GM15510 (cell line): ENCODE data around the gene KRTAP19-7.

Experiments used
- POLR2A ChIP-seq: IDR thresholded peaks from 3 replicates; pipeline ENCODE4 v1.6.1; 2011; ENCODE audit warnings: borderline replicate concordance; ENCODE audit not compliant: insufficient read length; ENCODE audit errors: extremely low read depth

Gene KRTAP19-7, protein sequence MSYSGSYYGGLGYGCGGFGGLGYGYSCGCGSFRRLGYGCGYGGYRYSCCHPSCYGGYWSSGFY

DNA sequence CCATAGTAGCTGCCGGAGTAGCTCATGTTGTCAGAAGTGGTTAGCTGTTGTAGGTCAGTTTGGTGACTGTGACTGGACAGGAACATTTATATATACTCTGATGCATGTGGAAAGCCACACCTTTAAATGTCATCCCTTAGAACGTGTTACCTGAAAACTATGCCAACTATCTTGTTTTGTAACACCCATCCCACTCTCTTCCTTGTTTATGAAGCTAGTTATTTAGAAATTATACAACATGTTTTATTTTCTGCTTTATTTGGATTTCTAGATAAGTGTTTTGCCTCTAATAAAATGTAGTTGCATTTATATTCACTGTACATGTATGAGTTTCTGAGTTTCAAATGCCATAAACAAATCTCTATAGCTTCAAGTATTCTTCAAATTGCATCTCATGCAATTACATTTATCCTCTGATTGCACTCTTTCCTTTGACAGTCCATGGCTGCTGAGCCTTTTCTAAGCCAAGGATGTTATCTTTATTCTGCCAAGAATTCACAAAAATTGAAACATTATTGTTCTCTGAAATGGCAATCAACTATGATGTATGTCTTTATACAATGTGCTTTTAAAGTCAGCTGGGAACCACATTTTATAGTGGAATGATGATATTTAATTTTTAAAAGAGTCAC, at the start of gene KRTAP19-7:
KRTAP19-7 (minus strand) TSS at position 51 of the 632 bp plus-strand sequence; CDS start at position 26, 25 bp downstream.
- TF ChIP-seq POLR2A, result no peak

DNA sequence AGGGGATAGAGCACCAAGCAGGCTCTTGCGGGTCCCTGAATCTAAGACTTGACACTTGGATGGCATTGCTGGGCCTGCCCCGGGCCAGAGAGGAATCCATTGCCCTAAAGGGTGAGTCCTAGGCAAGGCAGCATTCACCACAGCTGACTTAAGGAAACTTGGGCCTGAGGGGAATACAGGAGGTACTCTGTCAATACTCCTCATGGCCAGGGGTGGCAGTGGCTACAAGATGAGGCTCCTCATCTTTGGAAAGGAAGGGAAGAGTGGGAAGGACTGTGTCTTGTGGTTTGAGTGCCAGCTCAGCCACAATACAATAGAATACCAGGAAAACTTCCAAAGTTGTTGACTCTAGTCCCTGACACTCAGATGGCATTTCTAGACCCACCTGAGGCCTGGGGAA, 44.9 kb upstream of the KRTAP19-7 start:
- no peak for TF ChIP-seq POLR2A

DNA sequence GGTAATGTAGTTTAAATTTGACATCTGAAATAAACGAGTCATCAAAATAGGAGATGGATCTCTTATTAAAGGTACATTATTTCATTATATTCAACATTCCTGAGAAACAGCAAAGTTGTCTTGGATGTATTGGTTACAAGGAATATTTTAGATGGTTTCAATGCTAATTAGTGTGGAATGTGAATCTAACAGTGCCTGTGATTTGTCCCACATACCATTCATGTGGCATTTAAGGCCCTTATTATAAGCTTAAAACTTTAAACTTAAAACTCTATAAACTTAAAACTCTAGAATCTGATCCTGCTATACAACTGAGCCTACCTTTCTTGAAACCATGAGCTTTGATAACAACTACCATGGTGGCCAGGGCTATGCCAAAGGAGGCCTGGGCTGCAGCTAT, 39.7 kb upstream of the KRTAP19-7 start, which contains the start of gene KRTAP22-1:
KRTAP22-1 (plus strand) TSS at position 301 of the 400 bp plus-strand sequence.
- TF ChIP-seq POLR2A, result no peak

DNA sequence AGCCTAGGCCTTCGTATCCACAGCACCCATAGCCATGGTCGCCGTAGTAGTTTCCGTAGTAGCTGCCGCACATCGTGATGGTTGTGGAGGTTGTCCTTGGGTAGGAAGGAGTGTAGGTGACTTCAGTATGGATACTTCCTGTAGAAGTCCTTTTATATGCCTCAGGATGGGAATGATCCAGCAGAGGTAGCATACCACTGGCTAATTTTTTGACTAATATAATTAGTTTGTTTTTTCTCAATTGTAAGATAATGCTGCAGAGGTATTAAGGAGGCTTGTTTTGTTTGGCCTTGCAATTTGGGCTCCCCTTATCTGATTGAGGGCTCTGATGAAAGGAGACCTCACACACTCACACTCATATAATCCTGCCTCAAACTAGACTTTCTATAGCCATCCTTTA, 37.7 kb upstream of the KRTAP19-7 start, which contains the start of gene KRTAP6-2:
KRTAP6-2 (minus strand) TSS at position 101 of the 400 bp plus-strand sequence; CDS start at position 73, 28 bp downstream.
- TF ChIP-seq POLR2A, result no peak

DNA sequence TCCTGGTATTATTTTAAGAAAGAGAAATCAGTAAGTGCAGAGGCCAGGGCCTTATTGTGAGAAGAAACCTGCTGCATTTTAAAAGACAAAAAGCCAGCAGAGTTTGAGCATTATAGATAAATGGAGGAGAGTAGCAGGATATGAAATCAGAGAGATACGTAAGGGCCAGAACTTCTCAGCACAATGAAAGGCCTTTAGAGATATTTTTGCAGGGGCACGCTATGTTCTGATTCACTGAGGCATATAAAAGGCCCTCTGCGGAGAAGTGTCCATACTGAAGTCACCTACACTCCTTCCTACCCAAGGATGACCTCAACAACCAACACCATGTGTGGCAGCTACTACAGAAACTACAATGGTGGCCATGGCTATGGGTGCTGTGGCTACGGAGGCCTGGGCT, 31.0 kb upstream of the KRTAP19-7 start, which contains the start of gene KRTAP6-3:
KRTAP6-3 (plus strand) TSS at position 301 of the 400 bp plus-strand sequence; CDS start at position 307, 6 bp downstream.
- TF ChIP-seq POLR2A, result no peak

DNA sequence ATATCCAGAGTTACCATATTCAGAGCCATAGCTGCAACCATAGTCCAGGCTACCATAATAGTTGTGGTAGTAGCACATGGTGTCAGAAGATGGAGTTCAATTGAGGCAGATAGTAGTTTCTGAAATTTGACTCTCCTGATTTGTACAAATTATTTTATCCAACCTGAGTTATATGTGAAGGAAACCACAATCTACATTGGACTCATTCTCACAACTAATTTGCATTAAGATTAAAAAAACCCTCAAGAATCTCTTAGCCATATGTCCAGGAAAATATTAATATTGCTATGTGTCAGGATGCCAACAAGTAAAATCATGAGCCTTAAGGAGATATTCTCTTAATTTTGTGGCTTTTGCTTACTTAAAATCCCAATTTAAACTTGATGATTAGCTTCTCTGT, 29.2 kb upstream of the KRTAP19-7 start, which contains the start of gene KRTAP22-2:
KRTAP22-2 (minus strand) TSS at position 101 of the 400 bp plus-strand sequence.
- no peak for TF ChIP-seq POLR2A

DNA sequence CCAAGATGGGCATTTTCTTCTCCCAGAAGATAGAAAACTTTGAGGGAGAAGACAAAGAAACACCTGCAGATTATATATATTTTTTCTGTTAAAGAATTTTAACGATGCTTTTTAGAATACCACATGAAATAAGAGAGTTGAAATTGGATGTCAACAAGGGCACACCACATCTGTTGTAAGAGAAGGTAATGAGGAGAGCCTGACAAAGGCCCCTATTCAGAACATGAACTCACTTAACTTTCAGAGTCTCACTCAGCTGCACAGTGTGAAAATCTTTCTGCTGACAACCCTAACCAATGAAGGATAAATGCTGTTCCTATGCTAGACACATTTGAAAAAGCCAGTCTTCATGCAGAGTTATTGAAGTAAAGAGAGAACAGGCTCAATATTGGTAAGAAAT, 21.8 kb upstream of the KRTAP19-7 start:
- no peak for TF ChIP-seq POLR2A

DNA sequence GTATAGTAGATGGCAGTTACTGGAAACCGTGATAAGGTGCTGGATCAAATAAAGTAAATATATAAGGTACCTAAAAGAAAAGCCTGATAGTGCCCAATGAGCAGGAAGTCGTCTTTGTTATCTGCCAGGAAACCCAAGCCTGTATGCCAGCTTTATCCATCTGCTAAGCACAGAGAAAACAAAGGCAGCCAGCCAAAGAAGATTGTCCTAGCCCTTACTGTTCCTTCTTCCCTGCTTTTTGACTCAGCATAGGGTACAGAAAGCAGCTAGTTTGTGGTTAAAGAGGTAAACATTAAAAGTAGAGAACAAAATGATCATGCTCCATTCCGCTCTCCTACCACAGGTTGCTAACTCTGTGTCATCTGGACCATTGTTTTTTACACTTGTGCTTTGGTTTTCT, 19.0 kb upstream of the KRTAP19-7 start:
- TF ChIP-seq POLR2A, result no peak

DNA sequence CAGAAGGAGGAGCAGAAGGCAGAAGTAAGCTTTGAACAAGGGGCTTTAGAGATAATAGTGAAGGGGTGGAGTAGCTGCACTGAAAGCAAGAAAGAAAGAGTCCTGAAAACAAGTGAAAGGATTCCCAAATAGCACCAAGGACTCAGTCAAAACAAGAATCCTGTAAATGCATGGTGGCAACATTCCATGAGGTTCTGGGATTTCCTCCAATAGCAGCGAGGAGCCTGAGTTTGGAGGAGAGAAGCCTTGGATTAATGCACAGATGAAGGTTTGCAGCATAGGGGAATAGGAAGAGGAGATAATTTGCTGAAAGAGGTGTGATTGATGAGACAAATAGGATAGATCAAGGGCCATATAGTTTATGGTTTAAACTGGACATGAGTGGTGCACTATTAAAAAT, 18.2 kb upstream of the KRTAP19-7 start:
- no peak for TF ChIP-seq POLR2A

DNA sequence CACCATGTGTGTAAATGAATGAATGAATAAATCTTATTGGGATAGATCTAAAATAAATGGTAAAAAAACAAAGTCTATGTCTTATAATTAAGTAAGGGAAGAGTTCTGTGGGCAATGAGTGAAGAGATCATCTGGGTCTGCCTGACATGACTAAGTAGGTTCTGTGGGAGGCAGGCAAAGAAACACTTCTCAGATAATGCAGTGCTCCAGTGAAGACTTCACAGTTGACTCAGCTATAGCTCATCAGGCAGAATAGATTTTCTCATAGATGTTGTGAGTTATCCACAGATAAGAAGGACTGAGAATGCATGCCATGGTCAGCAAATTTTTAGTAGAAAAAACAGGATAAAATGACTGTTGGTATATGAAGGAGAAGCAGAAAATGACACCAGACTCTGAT, 16.7 kb upstream of the KRTAP19-7 start:
- TF ChIP-seq POLR2A, result no peak

DNA sequence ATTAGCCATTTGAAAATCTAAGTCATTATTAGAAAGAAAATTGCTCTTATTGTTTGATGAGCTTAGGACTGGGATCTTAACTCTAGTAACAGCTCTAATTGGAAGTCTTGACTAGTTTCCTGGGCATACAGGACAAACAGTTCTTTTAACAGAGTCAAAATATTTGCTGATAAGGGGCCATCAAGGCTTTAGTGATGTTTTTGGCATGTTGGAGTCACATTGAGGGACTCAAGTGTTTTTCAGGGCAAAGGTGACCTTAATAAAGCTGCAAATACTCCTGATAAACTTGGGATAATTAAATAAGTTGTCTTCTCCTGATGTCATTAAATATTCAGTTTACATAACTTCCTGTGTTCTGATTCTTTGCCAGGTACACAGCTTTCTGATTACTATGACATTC, 6.5 kb upstream of the KRTAP19-7 start:
- no peak for TF ChIP-seq POLR2A

DNA sequence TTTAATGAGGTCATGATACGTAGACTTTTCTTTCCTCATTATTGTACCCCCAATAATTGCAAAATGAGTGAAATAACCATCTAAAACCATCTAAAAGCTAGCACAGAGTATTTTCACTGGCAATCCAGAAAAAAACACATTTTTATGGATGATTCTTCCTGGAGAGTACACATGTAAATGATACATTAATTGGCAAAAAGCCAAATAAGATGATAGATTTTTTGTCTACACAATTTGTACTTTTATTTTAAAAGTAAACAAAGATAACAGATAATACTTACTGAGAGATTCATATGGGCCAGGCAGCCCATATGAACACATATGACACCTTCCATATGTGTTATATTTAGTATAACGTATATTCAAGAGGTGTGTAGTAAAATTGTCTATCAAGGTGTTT, 2.5 kb upstream of the KRTAP19-7 start:
- TF ChIP-seq POLR2A, result no peak

DNA sequence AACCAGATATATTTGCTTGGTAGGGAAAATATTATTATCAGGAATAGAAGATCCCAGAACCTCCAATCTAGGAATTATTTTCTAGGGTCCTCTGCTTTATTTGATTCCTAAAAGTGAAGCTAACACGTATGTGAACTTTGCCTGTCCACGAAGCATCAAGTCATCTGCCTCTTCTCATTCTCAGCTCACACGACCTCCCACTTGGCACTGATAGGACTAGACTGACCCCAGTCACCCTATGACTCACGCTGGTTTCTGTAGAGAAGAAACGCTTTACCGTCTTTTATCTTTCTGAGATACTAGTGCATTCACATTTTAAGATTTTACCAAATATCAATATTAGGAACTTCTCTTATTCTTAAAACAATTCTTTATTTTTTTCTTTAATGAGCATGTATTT, 2.0 kb upstream of the KRTAP19-7 start:
- TF ChIP-seq POLR2A, result no peak

DNA sequence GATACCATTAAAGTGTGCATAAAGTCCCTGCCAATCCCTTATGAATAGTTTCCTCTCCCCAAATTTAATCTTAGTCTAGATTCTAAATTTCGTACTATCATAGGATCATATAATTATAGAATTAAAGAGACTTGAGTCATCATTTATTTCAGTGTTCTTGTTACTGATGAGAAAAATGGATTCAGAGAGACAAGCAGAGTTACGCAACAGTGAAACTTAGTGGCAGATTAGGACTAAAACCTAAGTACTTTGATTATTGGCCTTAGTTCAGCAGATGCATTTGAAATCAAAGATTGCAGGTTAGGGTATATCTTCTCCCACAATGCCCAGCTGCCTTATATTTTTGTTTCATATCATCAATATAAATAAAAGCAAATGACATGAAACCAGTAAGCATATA, 843 bp upstream of the KRTAP19-7 start:
- TF ChIP-seq POLR2A, result no peak

DNA sequence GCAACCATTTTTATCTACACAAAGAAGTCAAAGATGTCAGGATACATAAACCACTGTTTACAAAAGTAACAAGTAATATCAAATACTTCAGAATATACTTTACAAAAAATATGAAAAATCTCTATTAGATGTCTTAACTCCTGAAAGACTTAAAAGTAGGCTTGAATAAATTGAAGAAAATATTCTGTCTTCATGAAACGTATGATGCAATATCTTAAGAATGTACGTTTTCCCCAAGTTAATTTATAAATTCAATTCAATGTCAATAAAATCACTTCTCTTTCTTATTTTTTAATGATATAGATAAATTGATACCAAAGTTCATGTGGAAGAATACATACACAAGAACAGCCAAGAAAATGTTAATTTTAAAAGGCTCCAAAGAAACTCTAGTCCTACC, 6.0 kb downstream of the KRTAP19-7 start:
- TF ChIP-seq POLR2A, result no peak

DNA sequence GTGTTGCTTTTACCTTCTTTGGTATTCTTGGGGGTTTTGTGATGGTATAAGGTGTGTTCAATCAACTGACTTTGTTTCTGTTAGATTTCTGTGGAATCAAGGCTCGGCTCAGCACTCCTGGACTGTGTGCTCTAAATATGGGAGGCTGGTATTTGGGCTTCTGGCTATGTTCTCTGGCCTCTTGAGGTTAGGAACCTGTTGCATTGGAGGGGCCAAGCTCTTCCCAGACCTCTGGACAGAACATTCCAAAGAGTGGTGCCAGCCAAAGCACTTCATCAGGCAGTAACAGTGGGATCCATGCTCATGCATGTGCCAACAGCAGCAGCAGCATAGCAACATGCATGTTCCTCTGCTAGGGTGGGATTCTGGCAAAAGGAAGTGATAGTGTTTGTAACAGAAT, 8.3 kb downstream of the KRTAP19-7 start:
- no peak for TF ChIP-seq POLR2A
